ENCODE results near the gene SAMD7.

Gene SAMD7

DNA sequence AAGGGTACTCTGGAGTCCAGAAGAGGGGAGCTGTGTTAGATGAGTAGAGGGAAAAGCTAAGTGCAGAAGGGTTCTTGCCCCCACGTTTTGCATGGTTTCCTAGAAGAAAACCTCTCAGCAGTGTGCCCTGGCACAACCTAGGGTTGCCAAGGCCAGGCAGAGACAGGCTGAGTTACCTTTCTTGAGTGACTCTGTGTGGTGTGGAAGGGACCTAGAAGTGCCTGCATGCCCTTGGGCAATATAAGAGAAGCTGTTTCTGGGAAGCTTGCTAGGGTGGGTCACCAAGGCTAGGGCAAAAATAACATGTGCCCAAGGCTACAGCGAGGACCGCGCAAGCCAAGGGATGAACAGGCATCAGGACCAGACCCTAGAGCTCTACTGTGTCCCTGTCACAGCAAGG, 3.4 kb upstream of the SAMD7 start:
- TF ChIP-seq, protein P1, sequence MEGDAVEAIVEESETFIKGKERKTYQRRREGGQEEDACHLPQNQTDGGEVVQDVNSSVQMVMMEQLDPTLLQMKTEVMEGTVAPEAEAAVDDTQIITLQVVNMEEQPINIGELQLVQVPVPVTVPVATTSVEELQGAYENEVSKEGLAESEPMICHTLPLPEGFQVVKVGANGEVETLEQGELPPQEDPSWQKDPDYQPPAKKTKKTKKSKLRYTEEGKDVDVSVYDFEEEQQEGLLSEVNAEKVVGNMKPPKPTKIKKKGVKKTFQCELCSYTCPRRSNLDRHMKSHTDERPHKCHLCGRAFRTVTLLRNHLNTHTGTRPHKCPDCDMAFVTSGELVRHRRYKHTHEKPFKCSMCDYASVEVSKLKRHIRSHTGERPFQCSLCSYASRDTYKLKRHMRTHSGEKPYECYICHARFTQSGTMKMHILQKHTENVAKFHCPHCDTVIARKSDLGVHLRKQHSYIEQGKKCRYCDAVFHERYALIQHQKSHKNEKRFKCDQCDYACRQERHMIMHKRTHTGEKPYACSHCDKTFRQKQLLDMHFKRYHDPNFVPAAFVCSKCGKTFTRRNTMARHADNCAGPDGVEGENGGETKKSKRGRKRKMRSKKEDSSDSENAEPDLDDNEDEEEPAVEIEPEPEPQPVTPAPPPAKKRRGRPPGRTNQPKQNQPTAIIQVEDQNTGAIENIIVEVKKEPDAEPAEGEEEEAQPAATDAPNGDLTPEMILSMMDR (IDR thresholded peaks at IDR 0.05; ENCODE audit: insufficient read depth, low read depth, low read length, missing control alignments) = no peak
- H3K4me3 ChIP-seq (ENCODE audit: low read length) = no peak overlapping the region
- DNase-seq (ENCODE audit: low read depth) = no peak

DNA sequence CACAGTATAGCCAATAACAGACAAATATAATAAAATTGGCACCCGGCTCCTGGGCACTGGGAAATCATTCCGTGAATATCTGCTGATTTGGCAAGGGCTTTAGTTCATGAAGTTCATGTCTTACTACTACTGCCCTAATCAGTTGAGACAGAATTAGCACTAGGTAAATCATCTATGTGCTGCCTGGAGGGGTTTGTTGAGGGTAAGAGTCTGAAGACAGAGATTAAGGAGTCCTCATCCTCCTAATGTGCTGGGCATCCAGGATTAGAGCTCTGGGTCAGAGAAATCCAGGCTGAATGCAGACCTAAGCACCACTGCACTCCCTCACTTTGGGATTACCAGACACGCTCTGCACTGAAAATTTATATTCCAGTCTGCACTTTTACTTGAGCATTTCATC, 2.0 kb downstream of the SAMD7 start:
- no peak for DNase-seq (ENCODE audit: low read depth)
- H3K4me3 ChIP-seq (ENCODE audit: low read length) = no peak overlapping the region
- TF ChIP-seq, protein P1 (IDR thresholded peaks at IDR 0.05; ENCODE audit: insufficient read depth, low read depth, low read length, missing control alignments) = no peak

DNA sequence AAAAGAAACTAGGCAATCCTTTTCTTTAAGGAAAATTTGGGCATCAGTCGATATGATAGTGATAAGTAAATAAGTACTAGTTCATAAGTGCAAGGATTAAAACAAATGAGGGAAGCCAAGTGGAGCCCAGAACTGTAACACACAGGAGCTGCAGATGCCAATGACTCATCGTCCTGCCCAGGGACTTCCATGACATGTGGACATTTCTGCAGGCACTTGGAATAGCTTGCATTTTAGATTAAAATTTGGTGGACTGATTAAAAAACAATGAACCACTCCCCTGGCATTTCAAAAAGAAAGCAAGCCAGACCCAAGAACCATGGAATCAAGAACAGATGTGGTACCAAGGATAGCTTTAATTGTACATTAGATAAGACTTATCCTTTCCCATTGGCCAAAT, 2.9 kb downstream of the SAMD7 start:
- peak; percentile 45 for DNase-seq (ENCODE audit: low read depth)
- no peak overlapping the region for H3K4me3 ChIP-seq (ENCODE audit: low read length)
- TF ChIP-seq, protein P1 (IDR thresholded peaks at IDR 0.05; ENCODE audit: insufficient read depth, low read depth, low read length, missing control alignments) = no peak

DNA sequence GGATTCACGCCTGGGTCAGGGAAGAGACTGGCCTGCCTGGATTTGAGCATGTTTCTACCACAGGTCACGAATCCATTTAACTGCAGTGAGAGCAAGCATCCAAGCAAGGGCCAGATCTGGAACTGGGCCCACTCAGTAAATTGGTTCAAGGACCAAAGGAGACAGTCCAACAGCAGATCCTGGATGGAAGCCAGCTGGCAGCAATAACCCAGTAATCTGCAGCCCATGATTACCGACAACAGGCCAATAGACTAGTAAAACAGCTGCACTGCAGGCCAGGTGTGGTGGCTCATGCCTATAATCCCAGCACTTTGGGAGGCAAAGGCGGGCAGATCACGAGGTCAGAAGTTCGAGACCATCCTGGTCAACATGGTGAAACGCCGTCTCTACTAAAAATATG, 11.8 kb downstream of the SAMD7 start:
- no peak for DNase-seq (ENCODE audit: low read depth)
- TF ChIP-seq, protein P1 (IDR thresholded peaks at IDR 0.05; ENCODE audit: insufficient read depth, low read depth, low read length, missing control alignments) = no peak
- no peak overlapping the region for H3K4me3 ChIP-seq (ENCODE audit: low read length)

DNA sequence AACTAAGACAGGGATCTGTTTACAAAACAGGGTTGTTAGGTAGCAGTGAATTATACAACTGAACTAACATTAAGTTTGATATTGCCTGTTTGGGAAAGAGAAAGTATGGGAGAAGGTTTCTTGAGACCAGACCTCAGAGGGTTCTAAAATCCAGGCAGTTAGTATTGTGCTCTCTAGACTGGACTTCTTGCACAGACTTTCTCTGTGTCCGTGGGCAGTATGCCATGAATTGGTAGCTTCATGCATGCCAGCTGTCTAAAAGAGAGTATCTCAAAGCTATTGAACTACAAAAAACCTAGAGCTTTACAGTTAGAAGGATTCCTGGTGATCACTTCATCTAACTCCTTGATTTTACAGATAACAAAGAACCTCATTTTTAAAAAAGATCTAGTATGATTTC, 12.5 kb downstream of the SAMD7 start:
- TF ChIP-seq, protein P1 (IDR thresholded peaks at IDR 0.05; ENCODE audit: insufficient read depth, low read depth, low read length, missing control alignments) = no peak
- no peak for DNase-seq (ENCODE audit: low read depth)
- no peak overlapping the region for H3K4me3 ChIP-seq (ENCODE audit: low read length)

DNA sequence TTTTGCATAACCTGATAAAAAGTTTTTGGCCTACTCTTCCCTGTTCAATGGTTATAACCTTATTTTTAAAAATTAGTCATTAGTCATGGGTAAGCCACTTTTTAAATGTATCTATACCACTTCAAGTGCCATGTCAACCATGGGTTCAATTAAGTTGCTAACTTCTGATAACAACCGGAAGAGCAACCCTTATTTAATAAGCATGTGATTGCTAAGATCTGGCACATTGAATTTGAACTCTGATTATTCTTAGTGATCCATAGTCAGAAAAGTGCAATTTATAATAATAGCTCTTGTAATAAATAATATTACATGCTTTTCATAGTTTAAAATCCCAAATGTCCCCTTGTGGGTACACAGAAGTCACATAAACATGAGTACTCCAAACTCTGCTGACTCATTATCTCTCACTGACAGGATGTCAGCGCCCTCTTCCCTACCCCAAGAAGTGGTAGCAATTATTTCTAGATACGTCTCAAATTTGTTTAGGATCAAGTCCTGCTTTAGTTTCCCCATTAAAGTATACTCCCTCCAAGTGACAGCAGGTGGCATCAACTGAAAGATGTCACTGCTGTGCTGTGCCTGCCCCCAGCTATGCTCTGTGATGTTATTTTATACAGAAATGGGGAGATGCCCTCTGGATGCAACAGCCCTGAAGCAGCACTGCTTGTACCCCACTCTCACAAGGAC, 18.6 kb downstream of the SAMD7 start:
- no peak for DNase-seq (ENCODE audit: low read depth)
- H3K4me3 ChIP-seq (ENCODE audit: low read length) = no peak overlapping the region
- TF ChIP-seq, protein P1 (IDR thresholded peaks at IDR 0.05; ENCODE audit: insufficient read depth, low read depth, low read length, missing control alignments) = no peak

DNA sequence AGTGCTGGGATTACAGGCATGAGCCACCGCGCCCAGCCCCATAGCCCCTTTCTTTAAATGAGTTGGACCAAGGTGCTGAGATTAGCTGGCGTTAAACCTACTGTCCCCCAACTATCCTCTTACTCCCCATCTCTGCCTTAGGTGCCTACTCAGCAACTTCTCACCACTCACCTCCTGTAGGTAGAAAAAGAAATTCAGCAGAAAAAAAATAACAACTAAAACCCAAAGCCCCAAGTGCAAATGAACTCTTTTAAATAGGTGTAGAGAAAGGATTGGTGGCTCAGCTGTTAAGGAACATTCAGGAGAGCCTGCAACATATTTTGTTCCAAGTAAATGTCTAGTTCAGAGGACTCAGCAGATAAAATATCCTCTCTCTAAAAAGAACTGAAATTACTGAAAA, 19.5 kb downstream of the SAMD7 start:
- no peak for DNase-seq (ENCODE audit: low read depth)
- no peak overlapping the region for H3K4me3 ChIP-seq (ENCODE audit: low read length)
- TF ChIP-seq, protein P1 (IDR thresholded peaks at IDR 0.05; ENCODE audit: insufficient read depth, low read depth, low read length, missing control alignments) = no peak

All from epithelial cell of esophagus (primary cell).